Aorta (tissue), 5 donors: ENCODE data around the gene SURF6. TPM values are rescaled to one million over a fixed set of nuclear protein-coding genes. Genes with fewer than 3 reads are reported as not detected.
A peak's percentile ranks its signal among the peaks of the same experiment; 100 is the strongest.

Source experiments
- ATAC-seq: fragments of 200-7000 bp; cut with Tn5 transposase; one replicate; pipeline ENCODE4 v1.9.1; 2022; ENCODE audit warnings: moderate library complexity; ENCODE audit not compliant: low FRiP score
- DNase-seq, 2 donors: peaks; one replicate each; pipeline ENCODE4 v3.0.0-alpha.2; 2020
- H3K27ac ChIP-seq, 2 donors: one replicate each; pipeline ENCODE4 v1.5.1; 2013; ENCODE audit warnings: low read length in 2 of 2, mild to moderate bottlenecking in 2 of 2, moderate library complexity in 2 of 2, control low read depth in 1 of 2, inconsistent platforms in 1 of 2, low read depth in 1 of 2
- H3K27me3 ChIP-seq, 2 donors: one replicate each; pipeline ENCODE4 v1.6.1; 2013; ENCODE audit warnings: control low read depth in 1 of 2, low read length in 1 of 2, mild to moderate bottlenecking in 1 of 2, moderate library complexity in 1 of 2; ENCODE audit not compliant: insufficient read depth in 2 of 2, control insufficient read depth in 1 of 2
- H3K36me3 ChIP-seq, 2 donors: one replicate each; pipeline ENCODE4 v1.6.1; 2013; ENCODE audit warnings: control low read depth in 1 of 2, low read length in 1 of 2, mild to moderate bottlenecking in 1 of 2; ENCODE audit not compliant: insufficient read depth in 2 of 2, control insufficient read depth in 1 of 2
- H3K4me1 ChIP-seq, 2 donors: one replicate each; pipeline ENCODE4 v1.6.1; 2013; ENCODE audit warnings: low read length in 2 of 2, control low read depth in 1 of 2, mild to moderate bottlenecking in 1 of 2, moderate library complexity in 1 of 2; ENCODE audit not compliant: insufficient read depth in 2 of 2, control insufficient read depth in 1 of 2
- H3K4me3 ChIP-seq, 2 donors: one replicate each; pipeline ENCODE4 v1.5.1; 2013; ENCODE audit warnings: low read length in 2 of 2, control low read depth in 1 of 2, mild to moderate bottlenecking in 1 of 2
- H3K9me3 ChIP-seq: one replicate; pipeline ENCODE4 v1.6.1; 2013; ENCODE audit warnings: mild to moderate bottlenecking, low read length; ENCODE audit not compliant: control insufficient read depth
- WGBS, 2 donors: extraction: QIAGEN DNeasy Blood & Tissue Kit; methylation state at CpG; one replicate each; pipeline ENCODE4 v1.1.7; 2013; 5-methylcytosine and 5-hydroxymethylcytosine counted together
- intact Hi-C, 2 donors: fragments of 100-400 bp; cut with DNase I; formaldehyde crosslinking; loops; one replicate each; pipeline versions ENCODE4 v1.14.2 to v1.15.0; 2022
- polyA plus RNA-seq, 2 donors: library from polyadenylated mRNA; stranded (reverse); fragments of 200-250 nt; gene quantifications; one replicate each; pipeline ENCODE4 v1.2.3, GENCODE V29; 2013
- total RNA-seq, 2 donors: library from RNA; stranded (reverse); fragmentation: NEBNext Ultra II Directional; extraction: Animal tissue kit (Norgen Biotek cat#: 25700); gene quantifications; one replicate each; pipeline ENCODE4 v1.2.1, GENCODE V29; 2021
- donor health status: healthy with polysubstance abuse.
- donor health status: Bipolar disorder and iron deficiency.
- donor health status: DM: no; HTN: no; CAD: no.
- donor health status: DM: no; HTN: no; CAD: no.
- donor health status: DM: yes; HTN: yes; CAD: no.

The SURF6 gene
- total and polyA plus RNA-seq, 4 donors, result 13.3 to 23.6 (median 16.0) TPM

DNA sequence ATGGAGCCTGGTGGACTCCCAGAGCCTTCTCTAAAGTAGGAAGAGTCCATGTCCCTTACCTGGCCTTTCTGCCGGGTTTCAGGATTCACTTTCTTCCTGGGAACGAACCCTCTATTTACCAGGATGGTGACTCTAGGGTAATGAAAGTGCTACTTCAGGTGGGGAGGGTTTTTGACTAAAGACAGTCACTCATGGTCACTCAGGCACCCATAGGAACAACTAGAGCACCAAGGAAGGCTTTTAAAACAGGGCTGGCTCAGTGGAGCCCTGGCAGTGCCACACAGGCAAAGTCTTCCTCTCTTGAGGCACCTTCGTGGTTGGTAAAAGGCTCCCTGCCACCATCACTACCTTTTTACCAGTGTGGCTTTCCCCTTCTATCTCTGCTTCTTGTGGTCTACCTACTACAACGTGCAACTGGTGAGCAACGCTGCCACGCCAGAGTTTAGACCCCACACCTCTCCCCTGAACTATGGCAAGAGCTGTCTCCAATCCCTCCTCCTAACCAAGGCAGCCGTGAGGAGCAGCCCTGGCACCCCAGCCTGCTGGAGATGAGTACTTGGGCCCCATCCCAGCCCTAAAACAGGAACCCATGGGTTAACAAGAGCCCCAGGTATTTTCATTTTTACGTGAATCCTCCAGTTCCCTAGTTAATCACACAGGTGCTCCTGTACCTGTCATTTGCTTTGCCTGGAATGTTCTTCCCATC lies 16.8 kb upstream of the SURF6 start:
- 65 to 67% methylated on average over 8 of the region's 8 CpGs for WGBS, 2 donors
- Histone ChIP-seq H3K27ac (no peak overlapping the region), H3K36me3 (peaks cover 0 to 7% of the 10 kb centered on the region in 2 donors), H3K27me3 (no peaks in the 10 kb centered on the region), H3K4me1 (no peaks in the 10 kb centered on the region), H3K9me3 (no peaks in the 10 kb centered on the region), H3K4me3 (no peak overlapping the region)
- DNase-seq, result no peak
- intact Hi-C loops, result loop anchor here in 1 of 2 donors (10.0 kb wide), 1 partner anchor 62 kb away; the partner anchor contains the start of gene REXO4
- ATAC-seq, result no peak

DNA sequence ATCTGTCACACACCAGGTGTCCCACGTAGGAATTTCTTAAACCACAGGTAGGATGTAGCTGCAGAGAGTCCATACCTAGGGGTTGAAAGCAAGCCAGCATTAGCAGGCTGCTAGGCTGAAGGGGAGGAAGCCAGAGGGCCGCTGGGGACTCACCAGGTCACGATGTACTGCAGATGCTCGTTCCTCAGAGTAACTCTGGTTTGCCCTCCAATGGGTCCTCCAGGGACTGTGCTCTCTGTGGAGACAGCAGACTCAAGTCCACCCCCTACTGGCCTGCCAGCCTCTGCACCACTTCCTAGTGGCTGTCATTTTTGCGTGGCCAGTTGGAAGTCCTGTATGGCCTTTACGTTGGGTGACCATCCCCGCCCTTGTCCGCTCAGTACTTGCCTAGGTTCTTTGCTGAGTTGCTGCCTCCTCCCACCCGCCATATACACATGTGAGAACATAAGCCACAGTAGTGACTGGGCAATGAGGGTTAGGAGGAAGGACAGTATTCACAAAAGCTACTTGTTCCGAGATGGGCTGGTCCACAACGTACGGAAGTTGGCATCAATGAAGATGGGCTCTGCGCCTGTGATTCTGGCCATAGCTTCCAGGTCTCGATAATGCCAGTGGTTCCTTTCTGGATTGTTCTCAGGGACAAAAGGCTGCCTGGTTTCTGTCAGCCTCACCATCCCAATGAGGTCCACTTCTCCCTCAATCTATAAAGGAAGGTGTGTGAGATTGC lies 16.1 kb upstream of the SURF6 start:
- WGBS, 2 donors, result 67 to 72% methylated on average over 14 of the region's 14 CpGs
- Histone ChIP-seq H3K27ac (no peak overlapping the region), H3K4me3 (no peak overlapping the region), H3K36me3 (peaks cover 0 to 7% of the 10 kb centered on the region in 2 donors), H3K9me3 (no peaks in the 10 kb centered on the region), H3K27me3 (no peaks in the 10 kb centered on the region), H3K4me1 (no peaks in the 10 kb centered on the region)
- intact Hi-C loops, result loop anchor here in 1 of 2 donors (10.0 kb wide), 1 partner anchor 63 kb away; the partner anchor contains the start of gene REXO4
- ATAC-seq (no peak), DNase-seq (peak in 1 of 2 donors; percentile 61)

DNA sequence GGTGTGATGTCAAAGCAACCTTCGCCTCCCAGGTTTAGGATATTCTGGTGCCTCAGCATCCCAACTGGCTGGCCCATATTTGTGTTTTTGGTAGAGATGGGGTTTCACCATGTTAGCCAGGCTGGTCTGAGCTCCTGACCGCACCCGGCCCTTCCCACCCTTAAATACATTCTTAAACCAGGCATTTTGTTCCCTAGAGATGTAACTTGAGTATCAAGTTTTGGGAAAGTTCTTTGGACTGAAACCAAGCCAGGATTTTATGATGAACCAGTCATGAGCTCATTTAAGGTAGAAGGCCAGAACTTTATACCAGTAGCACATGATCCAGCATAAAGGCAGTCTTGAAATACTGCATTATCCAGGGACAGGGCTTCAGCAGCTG lies 15.5 kb upstream of the SURF6 start:
- WGBS, 2 donors, result 77 to 87% methylated on average over 3 of the region's 3 CpGs
- Histone ChIP-seq H3K4me1 (peaks cover 0 to 1% of the 10 kb centered on the region in 2 donors), H3K4me3 (no peak overlapping the region), H3K27ac (no peak overlapping the region), H3K36me3 (peaks cover 0 to 7% of the 10 kb centered on the region in 2 donors), H3K27me3 (no peaks in the 10 kb centered on the region), H3K9me3 (no peaks in the 10 kb centered on the region)
- ATAC-seq (no peak), DNase-seq (no peak)
- intact Hi-C loops, result loop anchor here in 1 of 2 donors (10.0 kb wide), 1 partner anchor 63 kb away; the partner anchor contains the start of gene REXO4

DNA sequence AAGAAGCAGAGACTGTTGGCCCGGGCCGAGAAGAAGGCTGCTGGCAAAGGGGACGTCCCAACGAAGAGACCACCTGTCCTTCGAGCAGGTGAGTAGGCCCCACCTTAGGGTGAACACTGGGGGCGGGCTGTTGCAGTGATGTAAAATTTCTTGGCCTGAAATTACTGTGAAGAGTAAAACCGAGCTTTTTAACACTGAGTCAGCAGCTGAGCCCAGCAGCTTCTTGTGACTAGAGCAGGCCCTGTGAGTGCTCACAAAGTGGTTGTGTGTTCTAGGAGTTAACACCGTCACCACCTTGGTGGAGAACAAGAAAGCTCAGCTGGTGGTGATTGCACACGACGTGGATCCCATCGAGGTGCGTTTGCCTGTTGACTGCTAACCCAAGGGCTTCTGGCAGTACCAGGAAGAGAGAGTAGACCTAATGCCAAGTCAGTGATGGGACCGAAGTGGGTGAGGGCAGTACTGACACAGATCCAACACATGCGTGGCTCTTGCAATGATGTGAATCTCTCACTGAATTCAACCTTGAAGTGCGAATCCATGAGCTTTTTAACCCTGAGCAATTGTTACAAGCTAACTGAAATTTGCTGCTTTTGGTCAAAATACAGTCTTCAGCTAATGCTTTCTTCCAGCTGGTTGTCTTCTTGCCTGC lies 14.1 kb upstream of the SURF6 start:
- intact Hi-C loops, result loop anchor here (10.0 kb wide), 2 partner anchors 65 to 665 kb away; partner anchors contain the start of gene REXO4 (in 1 of the 2)
- 79 to 81% methylated on average over 15 of the region's 15 CpGs for WGBS, 2 donors
- Histone ChIP-seq H3K4me1 (peaks cover 0 to 3% of the 10 kb centered on the region in 2 donors), H3K27ac (no peak overlapping the region), H3K4me3 (no peak overlapping the region), H3K27me3 (no peaks in the 10 kb centered on the region), H3K36me3 (peaks cover 0 to 7% of the 10 kb centered on the region in 2 donors), H3K9me3 (no peaks in the 10 kb centered on the region)
- DNase-seq (peak in 1 of 2 donors; percentile 39), ATAC-seq (no peak)

DNA sequence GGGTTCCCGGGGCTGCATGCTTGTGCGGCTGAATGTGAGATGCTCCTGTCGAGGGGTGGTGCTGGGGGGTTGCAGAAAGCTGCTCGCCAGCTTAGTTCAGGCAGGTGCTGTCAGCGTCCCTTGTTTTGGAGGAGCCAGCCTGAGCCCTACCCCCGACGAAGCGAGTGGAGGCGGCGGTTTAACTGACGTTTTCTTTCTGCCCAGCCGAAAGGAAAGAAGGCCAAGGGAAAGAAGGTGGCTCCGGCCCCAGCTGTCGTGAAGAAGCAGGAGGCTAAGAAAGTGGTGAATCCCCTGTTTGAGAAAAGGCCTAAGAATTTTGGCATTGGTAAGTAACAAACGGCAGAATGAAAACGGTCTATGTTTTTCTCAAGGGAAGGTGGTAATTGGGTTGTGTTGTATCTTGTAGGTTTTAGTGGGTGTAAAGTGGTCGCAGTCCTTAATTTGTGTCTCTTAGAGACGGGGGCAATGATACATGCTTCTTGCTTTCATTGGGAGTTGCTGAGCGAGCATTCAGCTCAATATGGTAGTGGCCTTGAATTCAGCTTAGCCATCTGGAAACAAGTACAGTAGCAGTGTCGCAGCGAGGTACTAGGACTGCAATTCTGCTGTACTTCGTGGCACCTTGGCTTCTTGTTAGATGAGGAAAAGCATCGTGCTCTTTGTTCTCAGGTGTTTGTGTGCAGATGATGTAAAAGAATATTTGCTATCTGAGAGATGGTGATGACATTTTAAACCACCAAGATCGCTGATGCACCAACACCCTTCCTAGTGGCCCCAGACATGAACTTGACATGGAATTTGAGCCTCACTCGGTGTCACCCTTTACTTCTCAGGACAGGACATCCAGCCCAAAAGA lies 13.0 kb upstream of the SURF6 start:
- DNase-seq (no peak), ATAC-seq (no peak)
- H3K27me3 ChIP-seq, result no peaks in the 10 kb centered on the region
- peak overlapping the region; percentile 25 to 79 for H3K27ac ChIP-seq
- no peaks in the 10 kb centered on the region for H3K9me3 ChIP-seq
- H3K4me1 ChIP-seq, result peaks cover 0 to 3% of the 10 kb centered on the region in 2 donors
- WGBS, 2 donors, result 19 to 20% methylated on average over 25 of the region's 25 CpGs
- peak overlapping the region; percentile 10 to 93 for H3K4me3 ChIP-seq
- intact Hi-C loops, result loop anchor here in 1 of 2 donors (10.0 kb wide), 1 partner anchor 666 kb away; no protein-coding TSS in a partner anchor
- H3K36me3 ChIP-seq, result peaks cover 0 to 7% of the 10 kb centered on the region in 2 donors

DNA sequence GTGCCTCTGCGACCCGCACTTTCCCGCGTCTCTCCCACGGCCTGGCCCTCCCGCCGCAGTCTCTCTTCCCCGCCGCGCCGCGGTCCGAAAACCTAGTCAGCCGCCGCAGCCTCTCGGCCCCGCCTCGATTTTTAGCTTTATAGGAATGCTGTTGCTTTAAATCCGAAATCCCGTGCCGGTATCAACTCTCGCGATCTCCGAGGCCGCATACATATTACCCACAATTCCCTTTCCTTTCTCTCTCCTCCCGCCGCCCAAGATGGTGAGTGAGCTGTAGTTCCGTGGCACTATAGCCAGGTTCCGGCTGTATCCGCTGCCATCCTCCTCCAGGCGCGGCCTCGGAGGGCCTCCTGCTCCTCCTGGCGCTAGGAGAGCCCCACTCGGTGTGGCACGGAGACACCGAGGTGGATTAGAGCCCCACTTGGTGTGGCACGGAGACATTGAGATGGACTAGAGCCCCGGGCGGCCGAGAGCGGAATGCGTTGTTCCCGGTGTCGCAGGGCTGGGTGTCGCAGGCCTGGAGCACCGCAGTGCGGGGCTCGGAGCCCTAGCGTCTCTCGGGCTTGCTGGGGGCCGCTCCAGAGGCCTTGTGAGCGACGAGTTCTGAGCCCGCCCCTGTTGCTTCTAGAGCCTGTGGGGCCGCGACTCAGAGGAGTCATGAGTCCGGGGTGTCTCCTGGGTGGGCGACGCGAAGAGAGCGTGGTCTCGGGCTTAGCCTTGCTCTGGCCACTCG lies 12.2 kb upstream of the SURF6 start, which contains the start of the genes MED22 and RPL7A:
Gene MED22, minus strand, starts transcription at position 147 of the 733 bp plus-strand sequence. CDS start 1,469 bp downstream, outside the sequence.
Gene RPL7A, plus strand, starts transcription at position 234 of the 733 bp plus-strand sequence. Its CDS starts 26 bp downstream, at position 260.
- ATAC-seq, result peak; percentile 94
- peak within 1 kb of the TSS; percentile 25 to 79 for H3K27ac ChIP-seq
- peak; percentile 96 to 97 for DNase-seq
- H3K4me1 ChIP-seq, result peaks cover 0 to 3% of the 10 kb centered on the region in 2 donors
- H3K27me3 ChIP-seq, result no peaks in the 10 kb centered on the region
- H3K36me3 ChIP-seq, result peaks cover 0 to 7% of the 10 kb centered on the region in 2 donors
- intact Hi-C loops, result loop anchor here in 1 of 2 donors (10.0 kb wide), 1 partner anchor 667 kb away; no protein-coding TSS in a partner anchor
- no peaks in the 10 kb centered on the region for H3K9me3 ChIP-seq
- H3K4me3 ChIP-seq, result peak within 1 kb of the TSS; percentile 85 to 93
- 0 to 1% methylated on average over 64 of the region's 64 CpGs for WGBS, 2 donors

DNA sequence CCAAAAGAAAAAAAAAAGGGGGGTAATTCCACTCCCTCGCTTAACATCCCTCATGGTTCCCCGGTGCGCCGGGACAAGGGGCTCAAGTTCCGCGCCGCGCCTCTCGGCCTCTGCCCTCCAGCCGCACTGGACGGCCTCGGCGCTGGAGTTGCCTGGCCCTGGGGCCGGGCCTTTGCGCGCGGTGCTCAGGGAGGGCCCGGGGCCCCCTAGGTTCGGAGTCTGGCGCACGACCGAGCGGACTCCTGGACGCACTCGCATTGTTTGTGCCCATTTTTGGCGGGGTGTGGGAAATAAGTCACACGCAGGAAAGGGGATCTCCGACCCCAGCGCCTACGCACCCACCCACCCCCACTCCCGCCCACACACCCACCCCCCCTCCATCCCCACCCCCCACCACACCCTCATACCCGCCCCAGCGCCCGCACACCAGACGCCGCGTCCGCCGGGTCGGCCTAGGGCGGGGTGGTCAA lies 11.6 kb upstream of the SURF6 start:
- ATAC-seq (peak; percentile 78), DNase-seq (peak in 1 of 2 donors; percentile 62)
- WGBS, 2 donors, result 0 to 1% methylated on average over 29 to 41 of the region's 41 CpGs
- intact Hi-C loops, result loop anchor here in 1 of 2 donors (10.0 kb wide), 1 partner anchor 667 kb away; no protein-coding TSS in a partner anchor
- H3K9me3 ChIP-seq, result no peaks in the 10 kb centered on the region
- peaks cover 0 to 7% of the 10 kb centered on the region in 2 donors for H3K36me3 ChIP-seq
- peak overlapping the region in 1 of 2 donors; percentile 55 for H3K27ac ChIP-seq
- peaks cover 0 to 3% of the 10 kb centered on the region in 2 donors for H3K4me1 ChIP-seq
- H3K4me3 ChIP-seq, result peak overlapping the region; percentile 85 to 93
- H3K27me3 ChIP-seq, result no peaks in the 10 kb centered on the region
